Astrocyte of the cerebellum (primary cell): ENCODE results near the gene ZHX3.

Source experiments
- DNase-seq: peaks from one replicate; pipeline ENCODE4 v3.0.0-alpha.2; 2011; ENCODE audit warnings: low read depth
- H3K4me3 ChIP-seq: 2 replicates; pipeline ENCODE4 v1.5.1; 2011; ENCODE audit warnings: mild to moderate bottlenecking, low read depth, low read length, moderate library complexity
- CTCF ChIP-seq: IDR thresholded peaks from 2 replicates; pipeline ENCODE4 v1.5.1; 2012; ENCODE audit warnings: low read length, low read depth, moderate library complexity, mild to moderate bottlenecking; ENCODE audit errors: missing control alignments
- in situ Hi-C: cut with HindIII; loops from 2 replicates; pipeline ENCODE4 v1.10.0; 2017; ENCODE audit warnings: low sequenced_read_pairs

Gene ZHX3

GRCh38 chr20:41163821-41164220 is 153.7 kb downstream of the ZHX3 start:
- no peak for TF ChIP-seq CTCF
- in situ Hi-C loops = no loop called here
- no peak for DNase-seq
- H3K4me3 ChIP-seq = no peak overlapping the region

GRCh38 chr20:41162396-41162795 is 155.1 kb downstream of the ZHX3 start:
- no peak for DNase-seq
- no peak overlapping the region for H3K4me3 ChIP-seq
- in situ Hi-C loops = no loop called here
- no peak for TF ChIP-seq CTCF

- no peak overlapping the region for H3K4me3 ChIP-seq
- in situ Hi-C loops = no loop called here
- no peak for DNase-seq
- no peak for TF ChIP-seq CTCF
These were observed 155.6 kb downstream of the ZHX3 start for GRCh38 chr20:41161886-41162285.

GRCh38 chr20:41160686-41161085 is 156.8 kb downstream of the ZHX3 start:
- no peak overlapping the region for H3K4me3 ChIP-seq
- in situ Hi-C loops = no loop called here
- DNase-seq = no peak
- no peak for TF ChIP-seq CTCF

- DNase-seq = no peak
- H3K4me3 ChIP-seq = no peak overlapping the region
- TF ChIP-seq CTCF = no peak
- in situ Hi-C loops = no loop called here
These were observed 158.0 kb downstream of the ZHX3 start for GRCh38 chr20:41159547-41159946.

GRCh38 chr20:41158082-41158625 is 159.4 kb downstream of the ZHX3 start:
- no peak for DNase-seq
- in situ Hi-C loops = no loop called here
- H3K4me3 ChIP-seq = no peak overlapping the region
- TF ChIP-seq CTCF = no peak

GRCh38 chr20:41155261-41155660 is 162.3 kb downstream of the ZHX3 start:
- in situ Hi-C loops = no loop called here
- no peak for DNase-seq
- TF ChIP-seq CTCF = no peak
- no peak overlapping the region for H3K4me3 ChIP-seq
